HG02973 (cell line): ENCODE data around the gene ACAN.

Experiments used
- ATAC-seq: cut with Tn5 transposase; IDR thresholded peaks from one replicate; pipeline ENCODE4 v1.9.1; 2021; ENCODE audit warnings: moderate library complexity; ENCODE audit not compliant: unreplicated experiment

Gene ACAN

GRCh38 chr15:88800738-88801137 is 2.5 kb upstream of the ACAN start:
- ATAC-seq, result no peak

- ATAC-seq, result no peak
Observed at GRCh38 chr15:88802250-88802990, 816 bp upstream of the ACAN start.

GRCh38 chr15:88802991-88803240 is 320 bp upstream of the ACAN start:
- ATAC-seq, result no peak

GRCh38 chr15:88803920-88804247 is 648 bp downstream of the ACAN start:
- no peak for ATAC-seq

GRCh38 chr15:88804257-88804656 is 1.0 kb downstream of the ACAN start:
- ATAC-seq, result no peak

- ATAC-seq, result no peak
Observed at GRCh38 chr15:88805031-88805780, 2.0 kb downstream of the ACAN start.

GRCh38 chr15:88810446-88810845 is 7.2 kb downstream of the ACAN start:
- no peak for ATAC-seq

GRCh38 chr15:88812133-88812532 is 8.9 kb downstream of the ACAN start:
- ATAC-seq, result no peak

GRCh38 chr15:88813960-88814359 is 10.7 kb downstream of the ACAN start:
- ATAC-seq, result no peak

GRCh38 chr15:88814393-88814792 is 11.2 kb downstream of the ACAN start:
- no peak for ATAC-seq

- no peak for ATAC-seq
Observed at GRCh38 chr15:88818920-88819319, 15.7 kb downstream of the ACAN start.

- ATAC-seq, result no peak
Observed at GRCh38 chr15:88821993-88822392, 18.8 kb downstream of the ACAN start.

- ATAC-seq, result no peak
Observed at GRCh38 chr15:88828791-88829190, 25.6 kb downstream of the ACAN start.

GRCh38 chr15:88830016-88830415 is 26.8 kb downstream of the ACAN start:
- ATAC-seq, result no peak

- ATAC-seq, result no peak
Observed at GRCh38 chr15:88832820-88833730, 29.8 kb downstream of the ACAN start.

- ATAC-seq, result no peak
Observed at GRCh38 chr15:88833731-88834100, 30.5 kb downstream of the ACAN start.

GRCh38 chr15:88834211-88834812 is 31.1 kb downstream of the ACAN start:
- ATAC-seq, result no peak

GRCh38 chr15:88835119-88835518 is 31.9 kb downstream of the ACAN start:
- ATAC-seq, result no peak

GRCh38 chr15:88835646-88836045 is 32.4 kb downstream of the ACAN start:
- no peak for ATAC-seq

- ATAC-seq, result no peak
Observed at GRCh38 chr15:88838667-88839066, 35.4 kb downstream of the ACAN start.

- no peak for ATAC-seq
Observed at GRCh38 chr15:88839146-88839545, 35.9 kb downstream of the ACAN start.

- no peak for ATAC-seq
Observed at GRCh38 chr15:88839961-88840360, 36.7 kb downstream of the ACAN start.
